GM23338 (cell line): ENCODE results near the gene PSMD10.

Source experiments
- CREB1 ChIP-seq: fragments of 250-450 bp; sonication (Bioruptor Pico); IDR thresholded peaks from 2 replicates; pipeline ENCODE4 v1.5.0; 2020; ENCODE audit warnings: low read depth, mild to moderate bottlenecking, moderate library complexity
- EZH2 ChIP-seq: fragments of 200-600 bp; sonication (generic); IDR thresholded peaks from one replicate; pipeline ENCODE4 v1.8.0; 2017; ENCODE audit warnings: antibody characterized with exemption, mild to moderate bottlenecking, low read depth; ENCODE audit not compliant: unreplicated experiment
- EZH2phosphoT487 ChIP-seq: fragments of 200-600 bp; sonication (generic); IDR thresholded peaks from one replicate; pipeline ENCODE4 v1.8.1; 2018; ENCODE audit warnings: antibody characterized with exemption; ENCODE audit not compliant: unreplicated experiment
- JUNB ChIP-seq: IDR thresholded peaks from one replicate; pipeline ENCODE4 v1.6.1; 2016; ENCODE audit warnings: antibody characterized with exemption; ENCODE audit not compliant: unreplicated experiment
- NANOG ChIP-seq: IDR thresholded peaks from 2 replicates; pipeline ENCODE4 v1.6.1; 2016; ENCODE audit warnings: antibody characterized with exemption, borderline replicate concordance
- POLR2AphosphoS5 ChIP-seq: IDR thresholded peaks from 2 replicates; pipeline ENCODE4 v1.6.1; 2016; ENCODE audit warnings: antibody characterized with exemption, low read depth
- STAT1 ChIP-seq: IDR thresholded peaks from one replicate; pipeline ENCODE4 v1.6.1; 2016; ENCODE audit warnings: antibody characterized with exemption; ENCODE audit not compliant: unreplicated experiment
- ZNF331 ChIP-seq: fragments of 250-450 bp; sonication (Bioruptor Pico); IDR thresholded peaks from 2 replicates; pipeline ENCODE4 v1.5.0; 2020; ENCODE audit warnings: low read depth, mild to moderate bottlenecking, moderate library complexity
- TF ChIP-seq, protein P1 (sequence below): IDR thresholded peaks from one replicate; pipeline ENCODE4 v1.6.1; 2018; ENCODE audit warnings: antibody characterized with exemption; ENCODE audit not compliant: unreplicated experiment
- TF ChIP-seq, protein P2 (sequence below), 2 experiments: fragments of 200-600 bp in 1 of 2; sonication (generic) in 1 of 2; conservative IDR thresholded peaks; 2 replicates each; pipeline versions ENCODE4 v1.5.1 to v1.6.1; 2016 to 2017; ENCODE audit warnings: antibody characterized with exemption in 2 of 2, low read depth in 2 of 2, mild to moderate bottlenecking in 2 of 2, moderate library complexity in 1 of 2
- TF ChIP-seq, protein P3 (sequence below): IDR thresholded peaks from 2 replicates; pipeline ENCODE4 v1.6.1; 2016; ENCODE audit warnings: antibody characterized with exemption

DNA sequence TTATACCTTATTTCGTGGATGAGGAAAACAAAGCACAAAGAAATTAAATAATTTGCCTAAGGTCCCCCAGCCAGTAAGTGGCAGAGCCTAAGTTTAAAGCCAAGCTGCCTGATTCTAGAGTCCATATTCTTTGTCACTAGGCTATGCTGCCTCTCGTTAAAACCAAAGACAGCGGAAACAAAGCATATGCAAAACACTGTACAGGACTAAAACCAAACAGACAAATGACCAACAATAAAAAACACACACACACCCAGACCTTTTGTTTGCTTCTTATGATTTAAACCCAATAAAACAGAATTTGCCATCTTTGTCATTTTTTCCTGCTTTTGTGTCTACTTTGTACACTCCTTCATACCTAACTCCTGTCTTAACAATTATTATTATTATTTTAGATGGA is 56.6 kb downstream of the PSMD10 start:
- TF ChIP-seq, protein P1, sequence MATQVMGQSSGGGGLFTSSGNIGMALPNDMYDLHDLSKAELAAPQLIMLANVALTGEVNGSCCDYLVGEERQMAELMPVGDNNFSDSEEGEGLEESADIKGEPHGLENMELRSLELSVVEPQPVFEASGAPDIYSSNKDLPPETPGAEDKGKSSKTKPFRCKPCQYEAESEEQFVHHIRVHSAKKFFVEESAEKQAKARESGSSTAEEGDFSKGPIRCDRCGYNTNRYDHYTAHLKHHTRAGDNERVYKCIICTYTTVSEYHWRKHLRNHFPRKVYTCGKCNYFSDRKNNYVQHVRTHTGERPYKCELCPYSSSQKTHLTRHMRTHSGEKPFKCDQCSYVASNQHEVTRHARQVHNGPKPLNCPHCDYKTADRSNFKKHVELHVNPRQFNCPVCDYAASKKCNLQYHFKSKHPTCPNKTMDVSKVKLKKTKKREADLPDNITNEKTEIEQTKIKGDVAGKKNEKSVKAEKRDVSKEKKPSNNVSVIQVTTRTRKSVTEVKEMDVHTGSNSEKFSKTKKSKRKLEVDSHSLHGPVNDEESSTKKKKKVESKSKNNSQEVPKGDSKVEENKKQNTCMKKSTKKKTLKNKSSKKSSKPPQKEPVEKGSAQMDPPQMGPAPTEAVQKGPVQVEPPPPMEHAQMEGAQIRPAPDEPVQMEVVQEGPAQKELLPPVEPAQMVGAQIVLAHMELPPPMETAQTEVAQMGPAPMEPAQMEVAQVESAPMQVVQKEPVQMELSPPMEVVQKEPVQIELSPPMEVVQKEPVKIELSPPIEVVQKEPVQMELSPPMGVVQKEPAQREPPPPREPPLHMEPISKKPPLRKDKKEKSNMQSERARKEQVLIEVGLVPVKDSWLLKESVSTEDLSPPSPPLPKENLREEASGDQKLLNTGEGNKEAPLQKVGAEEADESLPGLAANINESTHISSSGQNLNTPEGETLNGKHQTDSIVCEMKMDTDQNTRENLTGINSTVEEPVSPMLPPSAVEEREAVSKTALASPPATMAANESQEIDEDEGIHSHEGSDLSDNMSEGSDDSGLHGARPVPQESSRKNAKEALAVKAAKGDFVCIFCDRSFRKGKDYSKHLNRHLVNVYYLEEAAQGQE, result no peak
- TF ChIP-seq, protein P2, sequence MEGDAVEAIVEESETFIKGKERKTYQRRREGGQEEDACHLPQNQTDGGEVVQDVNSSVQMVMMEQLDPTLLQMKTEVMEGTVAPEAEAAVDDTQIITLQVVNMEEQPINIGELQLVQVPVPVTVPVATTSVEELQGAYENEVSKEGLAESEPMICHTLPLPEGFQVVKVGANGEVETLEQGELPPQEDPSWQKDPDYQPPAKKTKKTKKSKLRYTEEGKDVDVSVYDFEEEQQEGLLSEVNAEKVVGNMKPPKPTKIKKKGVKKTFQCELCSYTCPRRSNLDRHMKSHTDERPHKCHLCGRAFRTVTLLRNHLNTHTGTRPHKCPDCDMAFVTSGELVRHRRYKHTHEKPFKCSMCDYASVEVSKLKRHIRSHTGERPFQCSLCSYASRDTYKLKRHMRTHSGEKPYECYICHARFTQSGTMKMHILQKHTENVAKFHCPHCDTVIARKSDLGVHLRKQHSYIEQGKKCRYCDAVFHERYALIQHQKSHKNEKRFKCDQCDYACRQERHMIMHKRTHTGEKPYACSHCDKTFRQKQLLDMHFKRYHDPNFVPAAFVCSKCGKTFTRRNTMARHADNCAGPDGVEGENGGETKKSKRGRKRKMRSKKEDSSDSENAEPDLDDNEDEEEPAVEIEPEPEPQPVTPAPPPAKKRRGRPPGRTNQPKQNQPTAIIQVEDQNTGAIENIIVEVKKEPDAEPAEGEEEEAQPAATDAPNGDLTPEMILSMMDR (conservative IDR thresholded peaks at IDR 0.05; ENCODE audit: low read depth in 2 of 2), result no peak
- TF ChIP-seq POLR2AphosphoS5, result no peak
- TF ChIP-seq EZH2, result no peak
- no peak for TF ChIP-seq EZH2phosphoT487
- no peak for TF ChIP-seq JUNB
- TF ChIP-seq STAT1, result no peak
- TF ChIP-seq NANOG, result no peak
- TF ChIP-seq CREB1 (CRISPR knock-in tag), result no peak
- TF ChIP-seq, protein P3, sequence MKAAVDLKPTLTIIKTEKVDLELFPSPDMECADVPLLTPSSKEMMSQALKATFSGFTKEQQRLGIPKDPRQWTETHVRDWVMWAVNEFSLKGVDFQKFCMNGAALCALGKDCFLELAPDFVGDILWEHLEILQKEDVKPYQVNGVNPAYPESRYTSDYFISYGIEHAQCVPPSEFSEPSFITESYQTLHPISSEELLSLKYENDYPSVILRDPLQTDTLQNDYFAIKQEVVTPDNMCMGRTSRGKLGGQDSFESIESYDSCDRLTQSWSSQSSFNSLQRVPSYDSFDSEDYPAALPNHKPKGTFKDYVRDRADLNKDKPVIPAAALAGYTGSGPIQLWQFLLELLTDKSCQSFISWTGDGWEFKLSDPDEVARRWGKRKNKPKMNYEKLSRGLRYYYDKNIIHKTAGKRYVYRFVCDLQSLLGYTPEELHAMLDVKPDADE, result no peak
- no peak for TF ChIP-seq ZNF331 (CRISPR knock-in tag)
